NCI-H2029 (cell line): ENCODE measurements around the gene NUMB.
"Not testable (repeated sequence)": the region's sequence is repeated elsewhere in the genome, so short reads cannot be mapped to it uniquely, and the experiment has no call there.

Experiments
- DNase-seq: peaks from one replicate; lab custom pipeline; 2025; lab: John Stamatoyannopoulos, UW

Gene NUMB

DNA sequence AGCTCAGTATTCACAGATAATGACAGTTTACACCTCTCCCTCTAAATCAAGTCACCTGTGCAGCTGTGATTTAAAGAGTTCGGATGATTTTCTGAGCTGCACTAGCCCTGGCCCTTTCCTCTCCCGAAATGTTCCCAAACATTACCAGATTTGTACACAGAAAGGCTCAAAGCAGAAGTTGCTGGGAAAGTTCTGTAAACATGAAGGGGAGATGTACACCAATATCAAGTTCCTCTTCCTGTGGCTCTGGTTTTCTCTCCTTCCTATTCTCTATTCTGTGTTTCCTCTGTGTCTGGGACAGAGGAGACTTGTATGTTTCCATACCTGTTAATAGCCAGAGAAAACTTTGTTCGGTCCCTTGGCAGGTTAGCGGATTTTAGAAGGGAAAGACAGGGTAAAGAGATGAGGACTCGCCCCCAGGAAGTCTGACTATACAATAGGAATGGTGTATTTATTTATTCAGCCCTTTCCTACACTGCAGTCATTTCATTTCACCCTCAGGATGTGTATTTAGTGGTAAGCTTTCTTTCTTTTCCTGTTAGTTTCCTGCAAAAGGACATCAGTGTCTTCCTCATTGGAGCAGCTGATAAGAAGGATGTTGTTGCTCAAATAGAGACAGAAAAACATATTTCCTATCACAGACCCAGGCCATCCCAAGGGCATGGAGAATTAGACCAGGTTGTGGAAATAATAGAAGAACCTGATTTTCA lies 7.6 kb upstream of the NUMB start:
- no peak for DNase-seq

DNA sequence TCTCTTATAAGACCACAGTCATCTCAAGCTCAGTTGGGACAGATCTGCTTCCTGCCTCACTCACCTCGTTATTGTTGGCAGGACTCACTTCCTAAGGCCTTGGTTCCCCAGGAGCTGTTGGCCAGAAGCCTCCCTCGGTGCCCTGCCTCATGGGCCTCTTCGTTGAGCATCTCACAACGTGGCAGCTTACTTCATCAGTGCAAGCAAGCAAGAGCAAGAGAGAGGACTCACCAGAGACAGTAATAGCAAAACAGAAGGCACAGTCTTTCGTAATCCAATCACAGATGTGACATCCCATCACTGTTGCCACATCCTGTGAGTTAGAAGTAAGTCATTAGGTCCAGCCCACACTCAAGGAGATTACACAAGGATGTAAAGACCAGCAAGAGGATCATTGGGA lies 5.1 kb upstream of the NUMB start:
- DNase-seq: no peak

DNA sequence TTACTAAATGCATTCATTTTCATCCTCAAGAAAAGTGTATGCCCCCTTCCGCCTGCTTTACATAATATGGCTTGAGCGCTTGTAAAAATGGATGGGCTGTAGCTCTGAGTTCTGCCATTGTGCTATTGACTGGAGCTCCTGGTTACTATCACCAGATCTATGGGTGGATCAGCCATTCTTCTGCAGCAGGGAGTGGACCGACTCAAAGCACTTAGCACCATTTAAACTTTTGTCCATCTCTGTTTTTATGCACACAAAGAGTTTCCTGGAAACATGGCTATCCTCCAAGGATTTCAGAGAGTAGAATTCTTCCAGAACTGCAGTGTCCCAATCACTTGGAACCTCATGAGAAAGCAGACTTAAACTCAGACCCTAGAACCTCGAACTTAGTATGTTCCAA lies 4.5 kb upstream of the NUMB start:
- DNase-seq: no peak

DNA sequence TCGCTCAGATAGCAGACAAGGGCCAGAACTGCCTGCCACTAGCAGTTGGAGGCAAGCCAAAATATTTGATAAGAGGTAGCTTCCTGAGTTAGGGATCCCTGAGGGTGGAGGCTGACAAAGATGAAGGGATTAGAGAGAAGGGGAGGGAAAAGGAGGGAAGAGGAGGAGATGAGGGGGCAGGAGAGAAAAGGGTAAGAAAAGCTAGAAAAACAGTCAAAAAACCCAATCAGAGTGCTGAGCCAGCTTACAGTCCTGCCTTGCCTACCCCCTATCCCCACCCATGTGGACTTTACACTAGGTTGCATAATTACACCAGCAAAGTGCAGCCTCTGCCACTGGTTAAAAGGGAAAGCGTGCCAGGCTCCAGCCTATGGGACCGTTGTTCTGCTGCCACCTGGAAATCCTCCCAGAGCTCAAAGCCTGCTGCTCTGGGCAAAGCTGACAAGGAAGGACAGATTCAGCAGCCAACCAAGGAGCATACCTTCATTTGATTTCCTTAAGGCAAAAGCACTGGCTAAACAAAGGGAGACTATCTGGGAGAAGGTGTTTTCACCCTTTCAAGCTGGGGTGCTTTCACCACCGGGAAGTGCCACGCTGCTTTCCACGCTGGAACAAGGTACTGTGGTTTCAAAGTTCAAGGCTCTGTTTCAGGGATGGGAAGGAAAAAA lies 3.8 kb upstream of the NUMB start:
- DNase-seq: peak; percentile 70

DNA sequence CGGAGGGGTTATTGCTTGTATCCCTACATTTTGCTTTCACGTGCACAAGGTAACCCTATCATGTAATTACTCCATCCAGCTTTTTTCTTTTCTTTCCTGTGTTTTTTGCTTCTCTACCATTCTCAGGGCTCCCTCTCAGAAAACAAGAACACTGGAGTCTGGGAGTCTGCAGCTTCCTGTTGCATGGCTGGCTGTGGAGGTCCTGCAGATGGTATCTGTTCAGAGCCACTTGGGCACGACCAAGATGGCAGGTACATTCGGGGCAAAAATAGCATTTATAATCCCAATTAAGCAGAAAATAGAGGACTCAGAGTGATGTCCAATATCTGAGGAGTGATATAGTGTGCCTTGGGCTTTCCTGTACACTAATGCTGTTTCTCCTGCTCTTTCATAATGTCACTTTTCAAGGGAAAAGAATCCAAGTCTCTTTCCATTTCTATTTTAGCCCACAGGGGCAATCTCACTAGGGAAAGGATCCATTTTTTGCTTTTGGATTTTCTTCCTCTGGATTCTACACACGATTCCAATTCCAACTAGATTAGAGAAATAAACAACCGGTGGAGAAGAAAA lies 3.2 kb upstream of the NUMB start:
- no peak for DNase-seq

DNA sequence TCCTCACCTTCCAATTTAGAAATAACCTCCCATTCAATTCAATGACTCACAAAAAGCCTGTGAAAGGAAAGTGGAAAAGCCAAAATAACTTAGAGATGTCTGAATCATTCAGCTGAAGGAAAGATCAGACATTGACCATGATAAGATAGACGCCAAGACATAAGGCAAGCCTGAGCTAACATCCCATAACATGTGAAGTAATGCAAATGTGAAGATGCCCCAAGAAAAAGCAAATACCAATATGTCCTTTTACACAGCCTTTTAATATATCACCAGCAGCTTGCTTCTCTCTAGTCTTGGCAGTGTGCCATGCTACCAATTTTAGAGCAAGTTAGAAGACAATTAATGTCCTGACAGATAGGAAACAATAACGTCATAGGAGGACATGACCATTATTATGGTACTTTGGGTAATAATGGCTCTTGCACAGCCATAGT lies 2.4 kb upstream of the NUMB start:
- DNase-seq: no peak

DNA sequence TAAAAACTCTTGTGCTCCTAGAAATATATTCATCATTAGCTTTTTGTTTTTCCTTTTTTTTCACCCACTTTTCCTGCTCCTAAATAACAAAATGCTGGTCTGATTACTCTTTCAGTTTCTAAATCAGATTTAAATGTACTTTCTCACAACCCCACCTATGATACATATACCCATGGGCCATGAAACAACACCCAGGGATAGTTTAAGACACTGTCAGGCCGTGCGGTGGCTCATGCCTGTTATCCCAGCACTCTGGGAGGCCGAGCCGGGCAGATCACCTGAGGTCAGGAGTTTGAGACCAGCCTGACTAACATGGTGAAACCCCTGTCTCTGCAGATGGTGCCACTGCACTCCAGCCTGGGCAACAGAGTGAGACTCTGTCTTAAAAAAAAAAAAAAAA lies 1.6 kb upstream of the NUMB start:
- no peak for DNase-seq

DNA sequence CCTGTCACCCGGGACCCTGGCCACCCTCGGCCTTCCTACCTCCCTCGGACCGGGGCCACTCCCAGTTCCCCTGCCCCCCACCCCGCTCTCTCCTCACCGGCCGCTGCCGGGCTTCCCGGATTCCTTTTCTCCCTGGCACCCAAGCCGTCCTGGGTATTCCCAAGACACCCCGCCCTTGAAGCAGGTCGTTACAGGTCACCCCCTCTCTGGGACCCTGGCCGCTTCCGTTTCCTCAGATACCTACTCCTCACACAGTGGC lies 493 bp downstream of the NUMB start:
- DNase-seq: no peak

DNA sequence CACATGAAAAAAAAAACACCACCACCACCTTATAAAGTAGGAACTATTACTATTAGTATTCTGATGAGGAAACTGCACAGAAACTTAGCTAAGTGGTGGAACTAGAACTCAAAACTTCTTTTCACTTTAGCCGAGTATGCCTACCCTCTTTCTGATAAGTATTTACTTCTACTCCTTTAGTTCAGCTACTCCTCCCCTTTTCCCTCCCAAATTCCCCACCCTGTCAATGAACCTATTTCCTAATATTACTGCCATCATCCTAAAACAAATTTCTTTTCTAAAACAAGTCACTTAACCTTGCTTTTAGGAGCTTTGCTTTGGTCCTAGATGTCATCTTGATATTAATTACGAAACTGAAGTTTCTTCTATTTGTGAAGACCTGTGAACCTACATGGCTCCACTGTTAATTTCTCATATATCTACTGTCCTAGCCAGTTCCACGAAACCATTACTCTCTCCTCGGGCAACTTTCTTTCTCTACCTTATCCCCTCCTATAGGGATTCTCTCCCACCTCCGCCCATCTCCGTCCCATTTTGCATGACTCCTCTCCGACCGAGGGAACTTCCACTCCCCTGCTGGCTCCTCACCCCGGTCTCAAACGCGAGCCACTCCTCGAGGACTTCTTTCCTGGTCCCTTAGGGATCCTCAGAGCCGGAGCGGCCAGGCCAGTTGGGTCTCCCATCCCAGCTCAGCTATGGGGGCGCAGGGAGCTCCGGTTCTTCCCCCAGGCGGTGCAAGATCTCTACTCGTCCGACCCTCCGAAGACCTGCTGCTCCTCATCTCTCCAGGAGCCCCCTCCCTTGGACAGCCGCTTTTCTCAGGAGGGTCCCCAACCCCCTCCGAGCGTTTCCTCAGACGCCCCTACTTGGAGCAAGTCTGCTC lies 1.1 kb downstream of the NUMB start:
- no peak for DNase-seq

DNA sequence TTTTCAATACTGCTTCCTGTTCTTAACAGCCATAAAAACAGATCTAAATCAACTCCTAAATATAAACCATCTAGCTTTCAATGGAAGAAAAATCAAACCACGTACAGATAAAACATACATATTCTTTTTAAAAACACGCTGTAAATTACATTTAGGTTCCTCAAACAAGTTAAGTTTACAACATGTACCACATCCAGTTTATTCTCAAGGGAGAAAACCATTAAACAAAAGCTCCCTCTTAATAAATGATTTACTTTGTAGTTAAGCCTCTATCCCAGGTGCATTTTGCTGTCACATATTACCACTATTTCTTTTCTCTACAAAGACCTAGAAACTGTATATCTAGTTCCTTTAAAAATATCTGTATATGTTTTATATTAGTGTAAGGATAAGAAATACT lies 3.1 kb downstream of the NUMB start:
- DNase-seq: no peak

DNA sequence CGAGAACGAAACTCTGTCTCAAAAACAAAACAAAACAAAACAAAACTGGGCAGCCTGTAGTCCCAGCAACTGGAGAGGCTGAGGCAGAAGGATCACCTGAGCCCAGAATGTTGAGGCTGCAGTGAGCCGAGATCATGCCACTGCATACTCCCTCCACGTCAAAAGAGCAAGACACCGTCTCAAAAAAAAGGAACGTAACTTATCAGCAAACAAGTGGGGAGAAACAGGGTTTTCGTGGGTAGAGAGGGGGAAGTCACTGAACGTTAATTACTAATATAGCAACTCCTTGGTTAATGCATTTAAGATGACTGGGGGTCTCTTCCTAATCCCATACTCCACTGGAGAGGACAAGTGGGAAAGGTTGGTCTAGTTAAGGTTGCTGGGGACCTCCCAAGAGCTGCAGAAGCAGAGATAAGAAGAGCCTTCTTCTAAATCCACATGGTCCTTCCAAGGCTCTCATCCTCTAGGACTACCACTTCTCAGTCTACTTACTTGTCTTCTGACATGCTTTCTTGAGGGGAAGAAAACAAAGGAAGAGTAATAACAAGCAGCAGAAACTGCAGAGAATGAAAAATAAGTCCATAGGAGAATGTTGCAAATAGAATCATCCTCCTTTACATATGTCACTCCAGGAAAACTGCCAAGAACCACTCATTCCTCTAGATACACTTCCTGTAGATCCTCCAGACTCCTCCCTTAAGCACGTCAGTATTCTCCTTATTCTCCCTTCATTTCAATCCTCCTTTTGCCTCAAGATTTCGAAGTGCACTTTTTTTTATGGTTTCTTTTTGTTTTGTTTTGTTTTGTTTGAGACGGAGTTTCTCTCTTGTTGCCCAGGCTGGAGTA lies 5.8 kb downstream of the NUMB start:
- DNase-seq: no peak

DNA sequence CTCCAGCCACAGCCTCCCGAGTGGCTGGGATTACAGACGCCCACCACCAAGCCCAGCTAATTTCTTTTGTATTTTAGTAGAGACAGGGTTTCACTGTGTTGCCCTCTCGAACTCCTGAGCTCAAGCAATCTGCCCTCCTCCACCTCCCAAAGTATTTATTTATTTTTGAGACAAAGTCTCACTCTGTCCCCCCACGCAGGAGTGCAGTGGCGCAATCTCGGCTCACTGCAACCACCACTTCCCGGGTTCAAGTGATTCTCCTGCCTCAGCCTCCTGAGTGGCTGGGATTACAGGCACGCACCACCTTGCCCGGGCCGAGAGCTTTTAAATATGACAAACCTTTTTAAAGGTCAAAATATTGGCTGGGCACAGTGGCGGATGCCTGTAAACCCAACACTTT lies 14.6 kb downstream of the NUMB start:
- no peak for DNase-seq

DNA sequence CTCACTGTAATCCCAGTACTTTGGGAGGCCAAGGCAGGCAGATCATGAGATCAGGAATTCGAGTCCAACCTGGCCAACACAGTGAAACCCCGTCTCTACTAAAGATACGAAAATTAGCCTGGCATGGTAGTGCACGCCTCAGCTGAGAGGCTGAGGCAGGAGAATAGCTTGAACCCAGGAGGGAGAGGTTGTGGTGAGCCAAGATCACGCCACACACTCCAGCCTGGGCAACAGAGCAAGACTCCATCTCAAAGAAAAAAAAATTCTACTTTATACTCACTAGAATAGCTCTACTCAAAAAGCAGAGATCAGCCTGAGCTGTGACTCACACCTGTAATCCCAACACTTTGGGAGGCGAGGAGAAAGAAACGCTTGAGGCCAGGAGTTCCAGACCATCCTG lies 17.1 kb downstream of the NUMB start:
- no peak for DNase-seq

DNA sequence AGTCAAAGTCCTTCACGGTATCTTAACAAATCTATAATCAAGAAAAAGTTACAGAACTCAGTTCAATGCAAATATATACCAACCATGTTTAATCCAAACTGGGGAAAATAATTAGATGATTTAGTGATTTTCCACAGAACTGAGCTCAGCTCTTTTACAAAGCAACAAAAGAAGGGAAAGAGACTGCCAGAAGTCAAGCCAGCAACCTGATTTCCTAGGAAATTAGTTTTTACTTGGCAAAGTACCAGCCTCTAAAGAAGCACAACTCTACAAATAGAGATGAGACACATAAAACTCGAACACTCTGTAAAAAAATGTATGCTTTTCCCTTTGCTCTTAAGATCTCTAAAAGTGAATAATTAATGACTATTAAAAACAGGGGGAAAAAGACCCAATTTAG lies 19.4 kb downstream of the NUMB start:
- no peak for DNase-seq

DNA sequence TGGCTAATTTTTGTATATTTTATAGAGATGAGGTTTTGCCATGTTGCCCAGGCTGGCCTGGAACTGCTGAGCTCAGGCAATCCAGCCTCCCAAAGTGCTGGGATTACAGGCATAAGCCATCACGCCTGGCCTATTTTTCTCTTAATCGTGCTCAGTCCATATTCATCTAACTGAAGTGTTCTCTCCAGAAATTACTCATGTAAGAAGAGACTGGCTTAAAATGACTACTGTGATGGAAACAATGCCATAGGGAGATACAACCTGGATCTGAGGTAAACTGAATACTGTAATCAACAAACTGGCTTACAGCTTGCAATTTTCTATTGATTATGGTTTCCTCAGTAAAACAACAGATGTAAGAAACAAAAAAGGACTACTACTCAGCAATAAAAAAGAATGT lies 21.1 kb downstream of the NUMB start:
- DNase-seq: no peak

DNA sequence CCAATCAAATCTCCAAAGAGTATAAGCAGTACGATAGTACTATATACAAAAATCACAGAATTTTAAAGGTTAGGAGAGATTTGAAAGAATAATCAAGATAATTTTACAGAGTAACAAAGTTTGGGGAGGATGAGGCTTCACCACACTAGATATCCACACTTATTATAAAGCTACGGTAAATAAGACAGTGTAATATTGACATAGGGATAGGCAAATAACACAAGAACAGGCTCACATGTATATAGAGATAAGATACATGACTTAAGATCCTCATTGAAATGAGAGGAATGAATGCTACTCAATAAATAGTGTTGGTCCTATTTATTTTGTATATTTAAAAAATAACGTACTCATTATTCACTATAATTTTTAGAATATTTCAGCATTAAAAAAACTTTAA lies 26.2 kb downstream of the NUMB start:
- no peak for DNase-seq

DNA sequence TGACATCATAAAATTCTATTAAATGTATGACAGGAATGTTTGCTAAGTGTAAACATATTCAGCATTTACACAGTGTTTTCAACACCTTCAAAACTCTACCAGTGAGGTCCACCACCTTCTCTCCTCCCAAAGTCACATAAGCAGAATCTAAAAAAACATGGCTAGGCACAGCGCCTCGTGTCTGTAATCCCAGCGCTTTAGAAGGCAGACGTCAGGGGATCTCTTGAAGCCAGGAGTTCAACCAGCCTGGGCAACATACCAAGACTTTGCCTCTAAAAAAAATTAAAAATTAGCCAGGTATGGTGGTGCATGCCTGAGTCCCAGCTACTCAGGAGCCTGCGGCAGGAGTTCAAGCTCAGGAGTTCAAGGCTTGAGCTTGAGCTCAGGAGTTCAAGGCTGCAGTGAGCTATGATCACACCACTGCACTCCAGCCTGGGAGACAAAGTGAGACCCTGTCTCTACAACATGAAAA lies 30.0 kb downstream of the NUMB start:
- no peak for DNase-seq

DNA sequence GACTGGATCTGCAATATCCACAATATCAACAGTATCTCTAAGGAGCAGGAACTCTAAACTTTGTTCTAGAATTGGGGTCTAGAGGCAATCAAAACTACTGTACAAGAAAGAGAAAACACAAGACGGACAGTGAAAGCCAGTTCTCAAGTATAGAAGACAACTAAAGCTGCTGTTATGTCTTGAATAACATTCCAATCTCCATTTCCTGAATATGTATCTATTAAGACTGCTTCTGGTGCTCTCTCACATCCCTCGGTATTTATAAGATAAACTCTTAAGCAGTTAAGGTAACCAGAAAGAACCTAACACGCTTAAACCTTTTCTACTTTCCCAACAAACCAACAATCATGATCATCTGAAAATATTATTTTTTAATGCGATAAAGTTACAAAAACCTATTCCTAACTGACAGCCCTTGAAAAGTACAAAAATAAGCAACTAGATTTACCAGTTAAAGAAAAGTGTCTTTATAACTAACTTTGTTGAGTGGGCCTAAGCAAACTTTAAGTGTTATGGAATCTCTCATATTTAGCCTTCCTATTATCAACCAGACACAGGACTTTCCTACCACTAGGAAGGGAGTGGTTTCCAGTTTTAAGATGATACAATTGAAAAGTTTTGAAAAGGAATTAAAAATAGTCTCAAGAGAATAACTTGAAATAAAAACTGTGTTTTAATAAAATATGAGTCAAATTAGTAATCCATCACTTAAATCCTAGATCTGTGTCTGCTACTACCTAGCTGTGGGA lies 30.7 kb downstream of the NUMB start:
- DNase-seq: no peak

DNA sequence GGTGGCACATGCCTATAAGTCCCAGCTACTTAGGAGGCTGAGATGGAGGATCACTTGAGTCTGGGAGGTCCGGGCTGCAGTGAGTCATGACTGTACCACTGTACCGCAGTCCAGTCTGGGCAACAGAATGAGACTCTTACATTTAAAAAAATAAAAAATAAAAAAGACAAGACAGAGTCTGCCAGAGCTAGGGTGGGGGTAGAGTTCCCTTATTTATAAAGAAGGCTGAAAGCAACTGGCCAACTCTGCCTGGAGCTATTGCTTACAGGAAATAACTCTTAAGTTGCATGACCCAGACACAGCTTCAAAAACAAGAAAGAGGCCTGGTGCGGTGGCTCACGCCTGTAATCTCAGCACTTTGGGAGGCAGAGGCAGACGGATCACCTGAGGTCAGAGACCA lies 31.5 kb downstream of the NUMB start:
- no peak for DNase-seq

DNA sequence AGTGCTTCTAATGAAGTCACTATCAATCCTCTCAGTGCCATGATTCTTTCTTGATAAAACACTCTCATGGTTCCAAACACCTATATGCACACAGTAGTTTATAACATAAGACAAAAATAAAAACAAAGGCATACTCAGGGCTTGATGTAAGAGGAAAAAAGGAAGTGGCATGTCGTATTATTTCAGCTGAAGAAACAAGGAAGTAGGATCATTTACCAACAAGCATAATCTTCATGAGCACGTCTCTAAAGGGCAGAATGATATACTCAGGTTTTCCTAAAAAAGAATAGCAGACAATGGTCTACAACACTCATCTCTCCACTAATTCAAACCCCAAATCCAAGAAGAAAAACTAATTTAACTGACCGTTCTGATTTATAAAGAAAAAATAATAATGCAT lies 33.9 kb downstream of the NUMB start:
- no peak for DNase-seq

DNA sequence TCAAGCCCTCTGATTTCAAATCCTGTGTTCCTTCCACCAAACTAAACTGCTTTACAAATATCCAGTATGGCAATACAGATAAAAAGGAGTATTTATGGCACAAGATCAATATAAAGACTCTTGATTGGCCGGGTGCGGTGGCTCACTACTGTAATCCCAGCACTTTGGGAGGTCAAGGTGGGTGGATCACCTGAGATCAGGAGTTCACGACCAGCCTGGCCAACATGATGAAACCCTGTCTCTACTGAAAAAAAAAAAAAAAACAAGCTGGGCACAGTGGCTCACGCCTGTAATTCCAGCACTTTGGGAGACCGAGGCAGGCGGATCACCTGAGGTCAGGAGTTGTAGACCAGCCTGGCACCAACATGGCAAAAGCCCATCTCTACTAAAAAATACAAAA lies 35.3 kb downstream of the NUMB start:
- DNase-seq: not testable (repeated sequence)
